ENCODE measurements around the gene IRF7. TPM values are rescaled to one million over a fixed set of nuclear protein-coding genes. Genes with fewer than 3 reads are reported as not detected.
"Not testable (repeated sequence)": the region's sequence is repeated elsewhere in the genome, so short reads cannot be mapped to it uniquely, and the experiment has no call there.

Gene IRF7
- total RNA-seq, 1 experiment from 2014 or later = 11.9 TPM

DNA sequence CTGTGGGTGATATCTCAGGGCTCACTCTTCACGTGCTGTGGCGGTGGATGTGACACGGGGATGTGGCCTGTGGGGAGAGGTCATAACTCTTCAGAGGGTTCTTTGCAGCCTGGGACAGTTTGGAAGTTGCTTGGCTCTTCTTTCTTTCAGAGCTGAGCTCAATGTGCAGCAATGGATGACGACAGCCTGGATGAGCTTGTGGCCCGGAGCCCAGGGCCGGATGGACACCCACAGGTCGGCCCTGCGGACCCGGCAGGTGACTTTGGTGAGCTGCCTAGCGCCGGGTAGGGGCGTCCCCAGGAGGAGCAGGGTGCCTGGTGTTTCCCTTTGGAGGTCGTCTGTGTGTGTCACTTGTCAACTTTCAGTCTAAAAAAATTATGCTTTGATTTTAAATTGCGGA lies 34.4 kb downstream of the IRF7 start:
- DNase-seq (ENCODE audit: low spot score) = no peak

DNA sequence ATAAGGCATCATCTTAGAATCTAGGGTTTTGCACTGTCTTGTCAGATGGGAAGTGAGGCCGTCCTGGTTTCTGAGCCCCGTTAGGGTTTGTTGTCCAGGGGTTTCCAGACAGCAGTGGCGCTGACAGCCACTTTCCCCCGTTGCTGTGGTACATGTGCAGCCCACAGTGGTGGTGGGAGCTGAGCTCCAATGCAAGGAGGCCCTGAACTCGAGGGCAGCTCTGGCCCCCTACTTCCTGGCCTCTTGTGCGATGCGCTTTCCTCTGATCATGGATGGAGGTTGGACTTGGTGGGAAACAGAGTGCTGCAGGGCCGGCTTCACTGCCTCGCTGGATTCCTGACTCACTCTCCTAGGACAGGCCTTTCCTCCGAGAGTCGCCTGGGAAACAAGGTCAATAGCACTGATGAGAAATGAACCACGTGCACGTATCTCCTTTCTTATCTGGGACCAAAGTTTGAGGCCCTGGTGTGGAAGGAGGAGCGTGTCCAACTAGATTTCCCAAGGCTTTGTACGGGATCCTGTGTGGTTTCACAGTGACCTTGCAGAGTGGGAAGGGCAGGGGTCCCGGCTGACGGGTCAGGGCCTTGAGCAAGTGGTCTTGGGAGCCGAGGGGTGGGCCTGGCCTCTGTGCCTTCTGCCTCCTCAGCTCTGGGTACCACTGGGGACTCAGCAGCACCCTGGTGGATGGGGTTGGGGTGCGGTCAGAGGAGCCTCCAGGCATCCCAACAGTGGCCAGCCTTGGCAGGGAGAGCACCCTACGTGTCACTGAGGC lies 35.7 kb downstream of the IRF7 start:
- DNase-seq (ENCODE audit: low spot score) = no peak

DNA sequence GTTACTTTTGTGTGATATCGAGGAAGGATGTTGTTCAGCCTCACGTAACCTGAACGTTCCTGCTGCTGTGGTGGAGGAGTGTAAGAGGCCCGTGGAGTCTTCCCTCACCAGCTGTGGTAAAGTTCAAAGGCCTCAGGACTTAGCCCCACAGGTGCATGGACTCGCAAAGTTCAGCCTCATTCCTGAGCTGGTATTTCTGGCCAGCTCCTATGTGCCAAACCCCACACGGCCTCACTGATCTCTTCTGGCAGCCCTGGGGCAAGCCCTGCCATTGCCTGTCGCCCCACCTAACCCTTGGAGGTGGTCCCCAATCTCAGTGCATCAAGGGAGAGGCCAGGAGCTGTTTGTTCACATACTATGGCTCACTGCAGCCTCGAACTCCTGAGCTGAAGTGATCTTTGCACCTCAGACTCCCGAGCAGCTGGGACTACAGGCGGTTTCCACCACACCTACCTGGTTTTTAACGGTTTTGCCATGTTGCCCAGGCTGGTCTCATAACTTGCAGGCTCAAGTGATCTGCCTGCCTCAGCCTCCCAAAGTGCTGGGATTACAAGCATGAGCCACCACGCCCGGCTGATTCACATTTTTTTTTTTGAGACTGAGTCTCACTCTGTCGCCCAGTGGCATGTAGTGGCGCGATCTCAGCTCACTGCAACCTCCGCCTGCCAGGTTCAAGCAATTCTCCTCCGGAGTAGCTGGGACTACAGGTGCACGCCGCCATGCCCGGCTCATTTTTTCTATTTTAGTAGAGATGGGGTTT lies 37.3 kb downstream of the IRF7 start:
- no peak for DNase-seq (ENCODE audit: low spot score)

DNA sequence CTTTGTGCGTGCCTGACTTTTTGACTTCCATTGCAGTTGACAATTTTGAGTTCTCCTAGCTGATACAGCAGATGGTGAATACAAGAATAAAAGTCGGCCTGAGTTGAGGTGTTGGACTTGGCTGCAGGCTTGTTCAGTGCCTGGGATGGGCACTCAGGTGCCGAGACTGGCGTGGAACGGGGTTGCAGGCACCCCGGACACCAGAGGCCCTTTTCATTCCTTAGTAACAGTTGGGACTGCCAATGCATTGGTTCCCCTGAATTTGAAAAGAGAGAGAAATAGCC lies 38.2 kb downstream of the IRF7 start:
- no peak for DNase-seq (ENCODE audit: low spot score)

DNA sequence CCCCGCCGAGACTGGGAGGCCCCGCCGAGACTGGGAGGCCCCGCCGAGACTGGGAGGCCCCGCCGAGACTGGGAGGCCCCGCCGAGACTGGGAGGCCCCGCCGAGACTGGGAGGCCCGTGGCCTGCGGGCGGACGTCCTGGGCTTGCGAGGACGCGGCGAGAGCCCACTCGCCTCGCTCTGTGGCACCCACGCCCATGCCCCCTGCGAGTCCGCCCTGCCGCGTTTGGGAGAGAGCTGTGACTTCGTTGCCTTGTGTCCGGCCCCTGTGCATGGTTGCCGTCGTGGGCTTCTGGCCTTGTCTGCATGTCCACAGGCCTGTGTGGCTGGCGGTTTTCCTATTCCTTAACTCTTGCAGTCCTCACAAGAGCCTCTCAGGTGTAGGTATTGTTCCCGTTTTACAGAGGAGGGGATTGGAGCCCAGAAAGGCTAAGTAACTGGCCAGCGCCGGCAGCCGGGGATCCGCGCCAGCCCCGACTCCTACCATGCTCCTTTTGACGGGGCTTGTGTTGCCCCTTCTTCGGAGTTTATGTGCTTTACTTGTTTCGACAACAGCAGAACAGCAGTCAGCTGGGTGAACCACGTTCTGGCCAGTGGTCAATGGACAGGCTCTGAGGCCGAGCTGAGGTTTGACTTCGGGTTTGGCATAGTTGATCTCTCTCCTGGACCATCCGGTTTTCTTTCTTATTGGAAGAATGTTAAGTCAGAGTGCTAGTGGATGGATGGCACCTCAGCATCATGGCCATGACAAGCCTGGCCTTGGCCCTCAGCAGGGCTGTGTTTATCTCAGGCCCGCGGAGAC lies 38.7 kb downstream of the IRF7 start:
- no peak for DNase-seq (ENCODE audit: low spot score)

DNA sequence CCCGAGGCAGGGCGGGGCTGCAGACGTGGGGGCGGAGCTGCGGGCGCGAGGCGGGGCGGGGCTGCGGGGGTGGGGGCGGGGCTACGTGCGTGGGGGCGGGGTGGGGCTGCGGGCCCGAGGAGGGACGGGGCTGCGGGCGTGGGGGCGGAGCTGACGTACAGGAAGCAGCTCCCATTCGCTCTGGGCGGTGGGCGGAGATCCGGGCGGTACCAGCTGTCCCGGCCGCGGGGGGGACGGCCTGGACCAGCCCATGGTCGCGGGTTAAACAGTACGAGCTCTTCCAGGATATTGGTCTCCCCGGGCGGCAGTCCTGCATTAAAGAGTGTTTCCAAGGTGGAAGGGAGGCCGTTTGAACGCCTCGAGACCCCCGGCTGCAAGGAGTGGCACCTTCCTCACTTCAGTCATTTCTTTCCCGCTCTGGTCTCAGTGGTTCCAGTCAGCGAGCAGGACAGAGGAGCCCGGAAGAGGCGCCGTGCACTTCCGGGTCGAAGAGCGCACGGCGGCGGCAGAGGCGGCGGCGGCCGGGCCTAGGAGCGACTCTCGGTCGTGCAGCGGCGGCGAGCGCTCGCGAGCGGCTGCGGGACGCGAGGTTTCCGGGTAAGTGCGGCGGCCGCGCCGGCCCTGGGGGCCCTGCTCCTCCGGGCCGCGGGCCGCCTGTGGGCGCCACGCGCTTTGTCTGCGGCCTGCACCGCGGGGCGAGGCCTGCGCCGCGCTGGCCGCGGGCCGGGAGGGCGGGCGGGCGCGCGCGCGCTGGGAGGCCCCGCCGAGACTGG lies 39.6 kb downstream of the IRF7 start, which contains the start of gene PHRF1:
PHRF1 (plus strand) TSS at position 475 of the 773 bp plus-strand sequence. CDS start 5,043 bp downstream, outside the sequence.
- DNase-seq (ENCODE audit: low spot score) = peak; percentile 93

DNA sequence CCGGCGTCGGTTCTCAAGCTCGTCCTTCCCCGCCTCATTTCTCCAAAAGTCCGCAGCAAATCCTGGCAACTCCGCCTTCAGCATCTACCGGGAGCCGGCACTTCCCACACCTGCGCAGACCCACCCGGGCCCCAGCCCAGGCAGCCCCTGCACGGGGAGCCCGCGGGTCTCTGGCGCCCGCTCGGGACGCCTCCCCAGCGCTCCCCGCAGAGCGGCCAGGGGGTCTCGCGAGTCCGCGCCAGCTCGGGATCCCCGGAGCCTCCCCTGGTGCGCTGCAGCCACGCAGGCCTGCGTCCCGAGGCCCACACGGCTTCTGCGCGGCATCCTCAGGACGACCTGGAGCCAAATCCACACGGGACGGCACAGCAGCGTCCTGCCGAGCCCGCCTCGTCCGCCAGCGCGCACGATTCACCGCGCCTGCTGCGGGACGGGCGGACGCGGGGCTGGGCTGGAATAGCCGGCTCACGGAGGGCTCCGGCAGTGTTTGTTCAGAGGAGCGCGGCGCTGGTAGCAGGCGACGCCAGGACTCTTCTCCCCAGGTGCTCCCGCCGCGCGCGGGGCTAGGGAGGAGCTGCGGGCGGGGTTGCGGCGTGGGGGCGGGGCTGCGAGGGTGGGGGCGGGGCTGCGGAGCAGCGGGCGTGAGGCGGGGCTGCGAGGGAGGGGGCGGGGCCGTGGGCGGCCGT lies 40.3 kb downstream of the IRF7 start:
- DNase-seq (ENCODE audit: low spot score) = no peak

DNA sequence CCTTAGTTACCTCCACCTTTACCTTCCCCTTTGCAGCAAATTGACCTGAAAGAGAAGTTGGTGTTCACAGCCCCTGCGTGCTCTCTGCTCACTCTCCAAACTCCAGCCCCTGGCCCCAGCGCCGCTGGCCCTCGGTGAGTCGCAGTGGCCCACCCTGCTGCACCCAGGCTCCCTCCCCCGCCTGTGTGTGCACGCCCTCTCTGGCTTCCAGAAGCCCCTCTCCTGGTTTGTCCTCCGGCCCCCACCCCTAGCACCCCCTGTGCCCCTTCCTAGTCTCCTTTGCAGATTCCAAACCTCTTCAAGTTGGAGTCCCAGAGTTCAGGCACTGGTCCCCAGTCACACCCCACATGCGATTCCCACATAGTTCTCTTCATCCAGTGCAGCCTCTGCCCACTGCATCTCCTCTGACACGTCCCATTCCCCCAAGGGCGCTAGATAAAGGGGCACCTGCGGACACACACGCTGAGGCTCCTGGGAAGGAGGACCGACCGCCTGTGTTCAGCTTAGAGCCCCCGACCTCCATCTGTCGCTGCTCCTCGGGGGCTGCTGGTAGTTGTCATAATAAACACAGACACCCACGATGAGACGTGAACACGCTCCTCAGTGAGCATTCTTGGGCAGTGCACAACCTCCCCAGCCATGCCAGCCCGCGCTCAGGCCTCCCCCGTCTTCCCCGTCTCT lies 41.0 kb downstream of the IRF7 start:
- no peak for DNase-seq (ENCODE audit: low spot score)

DNA sequence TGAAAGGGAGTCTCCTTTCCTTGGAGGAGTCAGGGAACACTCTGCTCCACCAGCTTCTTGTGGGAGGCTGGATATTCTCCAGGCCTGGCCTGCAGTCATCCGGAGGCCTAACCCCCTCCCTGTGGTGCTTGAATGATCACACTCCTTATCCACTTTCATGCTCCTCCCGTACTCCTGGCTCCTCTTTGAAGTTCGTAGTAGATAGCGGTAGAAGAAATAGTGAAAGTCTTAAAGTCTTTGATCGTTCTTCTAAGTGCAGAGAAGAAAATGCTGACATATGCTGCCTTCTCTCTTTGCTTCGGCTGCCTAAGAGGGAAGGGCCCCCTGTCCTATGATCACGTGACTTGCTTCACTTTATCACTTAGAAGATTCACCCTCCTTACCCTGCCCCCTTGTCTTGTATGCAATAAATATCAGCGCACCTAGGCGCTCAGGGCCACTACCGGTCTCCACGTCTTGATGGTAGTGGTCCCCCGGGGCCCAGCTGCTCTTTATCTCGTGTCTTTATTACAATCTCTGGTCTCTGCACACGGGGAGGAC lies 41.6 kb downstream of the IRF7 start:
- not testable (repeated sequence) for DNase-seq (ENCODE audit: low spot score)

DNA sequence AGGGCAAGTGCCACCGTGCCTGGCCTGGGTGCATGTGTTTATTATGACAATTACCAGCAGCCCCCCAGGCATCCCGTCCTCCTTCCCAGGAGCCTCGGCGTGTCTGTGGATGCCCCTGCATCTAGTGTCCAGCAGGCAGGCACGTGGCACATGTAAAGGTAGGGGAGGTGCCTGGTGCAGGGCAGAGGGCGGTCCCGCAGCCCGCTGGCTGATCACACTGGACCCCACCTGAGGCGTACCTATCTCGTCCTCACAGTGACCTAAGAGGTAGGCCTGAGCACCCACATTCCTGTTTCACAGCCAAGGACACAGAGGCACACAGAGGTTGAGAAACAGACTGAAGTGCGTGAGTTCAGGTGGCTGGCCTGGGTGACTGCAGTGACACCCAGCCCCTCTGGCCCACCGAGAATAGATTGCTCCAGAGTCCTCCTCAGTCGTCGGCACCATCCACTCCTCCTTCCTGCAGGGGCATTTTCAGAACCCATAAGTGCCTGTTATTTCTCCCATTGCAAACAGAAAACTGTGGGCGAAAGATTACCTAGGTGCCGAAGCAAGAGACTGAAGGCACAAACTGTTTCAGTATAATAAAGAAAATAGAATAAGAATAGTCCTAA lies 42.5 kb downstream of the IRF7 start:
- DNase-seq (ENCODE audit: low spot score) = no peak

DNA sequence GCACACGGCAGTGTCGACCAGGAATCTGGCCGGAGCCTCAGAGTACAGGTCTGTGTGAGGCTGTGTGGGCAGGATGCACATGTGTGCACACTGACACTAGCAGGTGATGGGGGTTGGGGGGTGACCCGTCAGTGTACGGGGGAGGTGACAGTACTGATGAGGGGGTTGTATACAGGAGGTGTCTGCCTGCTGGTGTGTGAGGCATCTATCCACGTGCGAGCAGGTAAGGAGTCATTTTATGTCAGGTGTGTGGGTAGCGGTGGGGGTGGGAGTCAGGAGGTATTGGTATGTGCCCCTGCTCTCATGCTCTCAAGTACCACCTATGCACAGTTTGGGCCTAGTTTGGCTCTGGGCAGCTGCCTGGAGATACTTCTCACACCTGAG lies 44.0 kb downstream of the IRF7 start:
- DNase-seq (ENCODE audit: low spot score) = no peak

DNA sequence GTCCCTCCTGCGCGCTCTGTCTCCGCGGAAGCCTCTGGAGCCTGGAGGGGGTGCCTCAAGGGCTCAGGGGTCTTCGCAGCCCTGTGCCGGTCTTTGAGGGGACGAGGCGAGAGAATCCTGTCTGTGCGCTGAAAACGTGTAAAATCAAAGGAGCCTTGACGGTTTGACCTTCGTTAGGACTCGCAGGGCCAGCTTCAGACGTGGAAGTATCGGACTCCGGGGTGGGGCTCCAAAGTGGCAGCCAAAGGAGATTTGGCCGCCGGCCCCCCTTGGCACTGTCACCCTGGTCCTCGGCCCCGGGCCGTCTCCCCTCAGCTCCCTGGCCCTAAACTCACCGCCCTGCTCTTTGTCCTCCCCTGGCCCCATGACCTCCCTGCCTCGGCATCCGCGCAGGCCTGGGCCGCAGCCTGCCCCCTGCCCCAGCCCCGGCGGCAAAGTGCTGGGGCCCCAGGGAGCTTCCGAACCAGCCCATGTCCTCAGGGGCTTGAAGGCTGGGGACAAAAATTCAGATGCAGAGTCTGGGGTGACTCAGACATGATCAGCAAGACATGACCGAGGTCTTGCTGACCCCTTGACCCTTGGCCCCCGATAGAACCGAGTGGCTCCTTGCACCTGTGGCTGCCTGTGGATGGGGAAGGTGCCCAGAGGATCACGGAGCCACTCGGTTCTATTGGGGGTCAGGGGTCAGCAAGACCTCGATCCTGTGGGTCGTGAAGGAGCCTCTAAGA lies 46.4 kb downstream of the IRF7 start:
- no peak for DNase-seq (ENCODE audit: low spot score)

DNA sequence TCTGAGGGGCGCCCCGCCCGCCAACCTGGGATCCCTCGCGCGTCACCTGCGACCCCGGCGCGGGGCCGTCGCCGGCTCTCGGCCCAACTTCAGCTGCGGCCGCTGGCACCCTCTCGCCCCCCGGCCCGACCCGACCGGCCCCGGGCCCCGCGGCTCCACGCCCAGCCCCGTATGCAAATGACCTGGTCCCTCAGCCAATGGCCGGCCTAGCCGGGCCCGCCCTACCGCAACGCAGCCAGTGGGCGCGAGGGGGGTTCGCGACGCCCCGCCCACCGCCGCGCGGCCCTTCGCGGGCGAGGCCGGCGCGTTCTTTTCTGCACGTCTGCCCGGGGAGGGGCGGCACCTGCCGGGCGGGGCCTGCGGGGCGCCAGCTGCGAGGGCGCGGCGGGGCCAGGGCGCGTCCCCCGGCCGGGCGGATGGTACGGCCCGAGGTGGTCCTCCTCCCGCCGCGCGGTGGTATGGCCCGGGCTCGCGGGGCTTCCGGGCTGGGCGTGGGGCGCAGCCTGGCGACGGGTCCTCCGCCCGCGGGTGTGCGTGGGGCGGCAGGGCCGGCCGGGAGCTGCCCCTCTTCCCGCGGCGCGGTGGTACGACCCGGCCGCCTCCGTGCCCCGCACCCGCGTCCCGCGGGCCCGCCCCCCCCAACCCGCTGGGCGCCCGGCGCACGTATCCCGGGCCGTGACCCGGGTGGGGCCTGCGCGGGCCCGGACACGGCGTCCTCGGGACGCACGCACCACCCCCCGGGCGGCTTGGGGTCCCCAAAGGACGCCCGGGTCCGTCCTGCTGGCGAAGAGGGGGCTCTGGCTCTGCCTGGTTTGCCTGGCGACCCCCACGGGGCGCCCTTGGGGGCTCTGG lies 47.2 kb downstream of the IRF7 start:
- DNase-seq (ENCODE audit: low spot score) = peak; percentile 91

DNA sequence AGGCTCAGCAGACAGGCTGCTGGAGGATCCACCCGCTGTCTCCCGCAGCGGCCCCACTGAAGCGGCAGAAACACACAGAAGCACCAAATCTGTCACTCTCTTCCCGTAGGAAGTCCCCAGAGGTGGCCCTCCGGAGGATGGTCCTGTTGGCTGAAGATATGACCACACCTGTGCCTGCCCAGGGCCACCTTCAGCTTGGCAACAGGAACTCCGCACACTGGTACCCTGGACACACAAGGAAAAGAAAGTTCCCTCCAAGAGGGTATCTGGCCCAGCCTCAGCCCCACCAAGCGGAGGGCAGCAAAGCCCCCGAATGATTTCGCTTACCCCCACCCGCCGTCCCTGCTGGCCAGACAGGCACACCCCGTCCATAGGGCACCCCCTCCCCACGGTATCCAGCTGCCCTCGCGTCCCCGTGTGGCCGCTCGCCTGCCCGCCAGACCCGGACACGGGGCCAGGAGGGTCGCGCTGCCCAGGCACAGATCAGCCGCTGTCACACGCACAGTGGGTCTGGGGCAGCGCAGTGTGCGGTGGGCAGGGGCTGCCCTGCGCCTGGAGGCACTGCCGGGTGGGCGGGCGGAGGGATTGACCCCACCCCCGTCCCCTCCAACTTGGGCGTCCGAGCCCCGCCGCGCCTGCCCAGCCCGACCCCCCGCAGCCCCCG lies 48.0 kb downstream of the IRF7 start:
- no peak for DNase-seq (ENCODE audit: low spot score)

DNA sequence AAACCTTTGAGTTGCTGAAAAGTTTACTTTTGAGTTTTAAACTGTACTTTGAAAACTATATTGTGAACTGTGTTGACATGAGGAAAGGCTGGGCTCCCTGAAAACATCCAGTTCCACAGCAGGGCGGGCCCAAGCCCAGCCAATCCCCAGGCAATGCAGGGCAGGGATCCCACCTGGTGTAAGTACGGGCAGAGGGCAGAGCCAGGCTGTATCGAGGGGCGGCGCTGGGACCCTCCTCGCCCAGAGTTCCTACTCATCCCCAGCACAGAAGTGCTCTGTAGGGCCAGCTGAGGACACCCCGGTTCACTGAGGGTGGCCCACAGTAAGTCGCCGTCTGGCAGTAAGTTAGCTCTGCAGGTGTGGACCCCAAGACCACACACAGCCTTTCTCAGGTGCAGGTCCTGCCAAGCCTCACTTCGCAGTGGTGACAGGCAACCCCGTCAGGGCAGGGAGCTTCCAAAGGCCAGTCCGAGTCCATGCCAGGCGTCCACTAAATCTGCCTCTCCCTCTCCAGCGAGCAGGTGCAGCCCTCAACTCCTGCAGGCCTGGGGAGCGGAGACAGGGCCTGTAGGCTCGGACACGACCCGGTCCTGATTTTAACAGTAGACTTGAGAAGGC lies 48.6 kb downstream of the IRF7 start:
- DNase-seq (ENCODE audit: low spot score) = no peak

DNA sequence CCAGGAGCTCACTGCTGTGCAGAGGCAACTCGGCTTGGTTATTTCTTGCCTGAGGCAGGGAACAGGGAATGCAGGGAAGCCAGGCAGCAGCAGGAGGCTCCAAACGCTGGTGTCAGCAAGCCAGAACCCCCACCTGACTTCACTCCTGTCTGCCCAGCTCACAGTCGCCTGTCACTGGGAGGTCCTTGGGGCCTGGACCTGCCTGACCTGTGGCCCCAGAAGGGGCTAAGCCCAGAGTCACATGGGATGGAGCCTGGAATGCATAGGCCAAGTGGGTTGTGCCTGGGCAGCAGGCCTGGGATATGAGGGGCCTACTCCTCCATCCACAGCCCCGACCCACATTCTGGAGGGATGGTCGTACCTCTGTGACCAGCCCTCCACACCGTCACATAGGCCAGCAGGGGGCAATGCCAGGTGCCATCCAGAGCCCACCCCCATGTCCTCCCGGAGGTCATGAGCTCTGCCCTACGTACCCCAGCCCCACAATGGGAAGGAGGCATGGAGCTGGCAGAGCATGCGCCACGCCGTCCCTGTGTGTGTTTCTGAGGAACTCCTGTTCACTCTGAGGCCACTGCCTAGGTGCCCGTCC lies 49.7 kb downstream of the IRF7 start:
- DNase-seq (ENCODE audit: low spot score) = no peak

All from H4 (cell line).